Right forelimb (tissue), 1 donor: Measurements from ENCODE around the gene ALOX15.
"Not testable (repeated sequence)": the region's sequence is repeated elsewhere in the genome, so short reads cannot be mapped to it uniquely, and the experiment has no call there.

Experiments used
- DNase-seq: peaks from one replicate; pipeline ENCODE4 v3.0.0-alpha.2; 2018

The ALOX15 gene

DNA sequence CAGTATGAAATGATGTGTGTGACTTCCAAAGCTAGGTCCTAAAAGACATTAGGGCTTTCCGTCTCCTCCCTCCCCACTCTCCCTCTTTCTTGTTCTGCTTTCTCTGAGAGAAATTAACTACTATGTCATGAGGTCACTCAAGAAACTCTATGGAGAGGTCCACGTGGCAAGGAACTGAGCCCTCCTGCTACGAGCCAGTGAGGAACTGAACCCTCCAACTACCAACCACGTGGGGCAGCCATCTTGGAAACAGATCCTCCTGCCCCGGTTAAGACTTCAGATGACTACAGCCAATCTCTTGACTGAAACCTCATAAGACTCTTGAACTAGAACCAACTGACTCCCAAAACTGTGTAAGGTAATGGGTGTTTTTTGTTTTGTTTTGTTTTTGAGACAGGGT lies 4.2 kb upstream of the ALOX15 start:
- DNase-seq = no peak

DNA sequence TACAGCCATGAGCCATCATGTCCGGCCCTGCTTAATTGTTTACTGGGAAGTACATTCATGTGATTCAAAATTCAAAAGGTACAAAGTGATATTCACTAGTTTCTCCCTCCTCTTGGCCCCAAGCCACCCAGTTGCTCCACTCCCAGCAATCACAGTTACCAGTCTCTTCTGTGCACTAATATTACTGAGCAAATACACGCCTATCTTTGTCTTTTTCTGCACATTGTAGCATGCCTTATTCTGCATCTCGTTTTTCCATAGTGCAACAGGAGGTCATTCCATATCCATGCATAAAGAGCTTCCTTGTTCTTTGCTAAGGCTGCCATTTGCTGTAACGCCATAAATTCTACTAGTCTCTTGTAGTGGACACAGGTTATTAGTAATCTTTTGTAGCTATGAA lies 2.2 kb upstream of the ALOX15 start:
- DNase-seq = no peak

DNA sequence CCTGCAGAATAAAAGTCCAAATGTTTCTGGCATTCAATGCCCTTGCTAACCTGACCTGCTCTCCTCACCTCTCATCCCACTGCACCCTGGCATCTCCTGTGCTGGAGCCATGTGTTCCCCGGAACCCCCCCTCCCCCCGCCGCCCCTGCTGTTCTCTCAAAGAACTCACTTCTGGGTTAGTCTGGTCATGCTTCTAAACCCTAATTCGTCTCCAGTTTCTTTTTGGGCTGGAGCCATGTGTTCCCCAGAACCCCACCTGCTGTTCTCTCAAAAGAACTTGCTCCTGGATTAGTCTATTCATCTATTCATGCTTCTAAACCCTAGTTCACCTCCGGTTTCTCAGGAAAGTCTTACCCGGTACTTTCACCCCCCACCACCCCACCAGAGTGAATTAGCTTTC lies 808 bp upstream of the ALOX15 start:
- no peak for DNase-seq

DNA sequence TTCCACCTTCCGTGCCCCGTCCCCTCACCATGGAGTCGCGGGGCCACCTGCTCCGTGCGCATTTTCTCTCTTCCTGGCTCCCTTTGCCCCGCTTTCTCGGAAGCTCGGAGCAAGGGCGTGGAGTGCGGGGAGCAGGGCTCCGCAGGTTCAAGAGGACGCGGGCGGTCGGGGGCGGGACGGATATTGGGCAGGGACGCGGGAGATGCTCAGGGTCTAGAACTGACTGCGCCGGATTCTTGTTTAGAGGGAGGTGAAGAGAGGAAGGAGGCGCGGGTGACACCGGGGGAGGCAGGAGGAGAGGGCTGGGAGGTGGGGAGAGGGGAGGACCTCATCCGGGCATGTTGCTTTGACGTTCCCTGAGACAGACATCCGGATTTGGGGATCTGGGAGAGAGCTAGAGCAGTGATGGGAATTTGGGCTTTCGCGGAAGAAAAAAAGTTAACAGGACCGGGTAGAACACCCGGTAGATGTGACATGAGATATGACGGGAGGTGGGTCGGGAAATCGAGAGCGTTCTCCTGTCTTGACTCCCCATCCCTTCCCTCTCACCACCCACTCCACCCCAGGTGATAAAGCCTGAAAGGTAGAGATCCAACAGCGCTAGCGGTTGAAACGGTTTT lies 799 bp downstream of the ALOX15 start:
- DNase-seq = not testable (repeated sequence)

DNA sequence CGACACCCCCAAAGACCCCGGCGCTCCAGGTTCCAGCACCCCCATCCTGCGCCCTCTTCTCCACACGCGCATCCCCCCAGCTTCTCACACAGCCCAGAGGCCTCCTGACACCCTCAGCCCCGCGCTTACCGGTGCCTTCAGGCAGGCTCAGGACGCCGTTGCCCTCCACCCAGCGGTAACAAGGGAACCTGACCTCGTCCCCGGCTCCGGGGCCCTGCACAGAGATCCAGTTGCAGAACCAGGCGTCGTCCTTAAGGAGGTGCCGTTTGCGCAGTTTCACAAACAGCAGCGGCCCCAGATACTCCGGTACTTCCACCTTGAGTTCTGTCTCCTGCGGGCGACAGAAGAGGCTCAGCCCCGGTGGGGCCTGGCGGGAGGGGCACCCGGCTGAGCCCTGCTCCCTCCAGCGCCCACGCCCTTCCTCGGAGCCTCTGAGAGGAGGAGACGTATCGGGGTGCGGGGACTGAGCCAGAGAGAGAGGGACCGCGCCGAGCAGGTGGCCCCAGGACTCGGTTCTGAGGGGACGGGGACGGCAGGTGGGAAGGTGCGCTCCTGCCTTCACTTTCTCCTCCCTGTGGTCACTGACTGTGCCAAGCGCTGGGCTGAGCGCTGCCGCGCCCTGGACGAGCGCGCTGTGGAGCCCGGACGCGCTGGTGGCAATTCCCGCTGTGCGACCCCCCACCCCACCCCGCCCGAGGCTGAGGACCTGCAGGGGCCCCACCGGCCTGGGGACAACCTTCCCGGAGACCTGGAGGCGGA lies 2.0 kb downstream of the ALOX15 start:
- not testable (repeated sequence) for DNase-seq

DNA sequence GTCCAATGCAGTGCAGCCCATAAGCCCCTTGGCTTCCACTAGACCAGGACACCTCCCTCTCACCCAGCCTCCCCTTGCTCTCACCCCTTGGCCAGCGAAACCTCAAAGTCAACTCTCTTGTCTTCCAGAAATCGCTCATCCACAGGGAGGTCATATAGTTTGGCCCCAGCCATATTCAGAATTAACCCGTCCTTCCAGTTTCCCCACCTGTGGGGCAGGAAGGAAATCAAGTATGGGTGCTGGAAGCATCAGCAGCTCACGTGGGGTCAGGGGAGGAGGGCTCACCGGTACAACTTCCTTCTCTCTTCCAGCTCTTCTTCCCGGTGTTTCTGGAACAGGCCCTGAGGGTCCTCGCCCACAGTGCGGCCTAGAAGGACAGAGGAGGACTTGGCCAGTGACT lies 2.7 kb downstream of the ALOX15 start:
- not testable (repeated sequence) for DNase-seq

DNA sequence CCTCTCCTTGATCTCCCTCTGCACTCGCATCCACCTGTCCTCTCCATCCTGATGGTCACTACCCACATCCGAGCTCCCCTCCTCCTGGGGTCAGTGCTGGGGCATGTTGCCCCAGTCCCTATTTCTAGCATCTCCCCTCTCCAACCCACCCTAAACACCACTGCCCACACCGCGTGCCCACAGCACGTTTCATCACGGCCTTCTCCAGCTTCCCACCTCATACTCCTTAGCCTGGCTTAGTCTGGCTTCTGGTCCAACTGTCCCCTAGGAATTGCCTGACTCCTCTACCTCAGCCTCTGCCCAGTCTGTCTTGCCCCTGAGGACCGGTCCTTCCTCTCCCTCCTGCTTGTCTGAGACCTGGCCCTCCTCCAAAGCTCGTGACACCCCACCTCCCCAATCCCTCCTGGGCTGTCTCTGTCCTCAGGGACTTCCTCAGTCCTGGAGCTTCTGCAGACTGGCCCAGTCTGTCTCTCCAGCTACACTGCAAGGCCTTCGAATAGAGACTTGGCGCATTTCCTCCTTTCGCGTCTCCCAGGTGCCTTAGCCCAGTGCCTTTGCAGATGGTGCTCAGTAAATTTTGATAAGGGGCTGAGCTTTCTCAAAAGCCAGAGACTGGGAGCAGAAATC lies 4.9 kb downstream of the ALOX15 start:
- DNase-seq = no peak

DNA sequence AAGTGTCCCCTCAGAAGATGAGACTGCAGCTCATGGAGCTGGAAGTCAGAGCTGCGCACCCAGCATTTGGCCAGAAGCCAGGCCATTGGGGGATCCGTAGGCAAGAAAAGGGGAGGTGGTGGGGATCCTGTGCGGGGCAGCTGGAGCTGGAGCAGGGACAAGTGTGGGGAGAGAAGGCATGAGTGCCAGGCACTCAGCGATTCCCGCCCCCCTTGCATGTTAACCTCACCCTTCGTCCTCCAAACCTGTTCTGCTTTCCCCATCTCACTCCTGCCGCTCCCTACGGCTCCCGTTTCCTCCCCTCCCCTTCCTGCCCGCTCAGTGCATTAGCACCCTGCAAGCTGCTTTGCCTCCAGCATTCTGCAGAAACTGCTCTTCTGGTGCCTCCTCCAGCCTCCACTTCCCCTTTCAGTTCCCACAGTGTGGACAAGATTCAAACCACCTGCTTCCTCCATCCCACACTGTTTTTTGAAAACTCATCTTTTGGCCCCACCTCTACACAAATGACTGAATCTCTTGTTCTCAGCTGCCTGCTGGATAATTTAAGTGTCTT lies 5.6 kb downstream of the ALOX15 start:
- no peak for DNase-seq

DNA sequence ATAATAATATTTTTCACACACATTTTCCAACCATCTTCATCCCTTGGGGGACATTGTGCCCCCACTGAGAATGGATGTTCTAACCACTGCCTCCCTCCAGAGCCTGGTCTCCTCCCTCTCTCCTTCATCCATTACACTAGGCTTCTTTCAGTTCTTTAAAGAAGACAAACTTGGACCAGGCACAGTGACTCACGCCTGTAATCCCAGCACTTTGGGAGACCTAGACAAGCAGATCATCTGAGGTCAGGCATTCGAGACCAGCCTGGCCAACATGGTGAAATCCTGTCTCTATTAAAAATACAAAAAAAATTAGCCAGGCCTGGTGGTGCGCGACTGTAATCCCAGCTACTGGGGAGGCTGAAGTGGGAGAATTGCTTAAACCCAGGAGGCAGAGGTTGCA lies 6.5 kb downstream of the ALOX15 start:
- DNase-seq = no peak

DNA sequence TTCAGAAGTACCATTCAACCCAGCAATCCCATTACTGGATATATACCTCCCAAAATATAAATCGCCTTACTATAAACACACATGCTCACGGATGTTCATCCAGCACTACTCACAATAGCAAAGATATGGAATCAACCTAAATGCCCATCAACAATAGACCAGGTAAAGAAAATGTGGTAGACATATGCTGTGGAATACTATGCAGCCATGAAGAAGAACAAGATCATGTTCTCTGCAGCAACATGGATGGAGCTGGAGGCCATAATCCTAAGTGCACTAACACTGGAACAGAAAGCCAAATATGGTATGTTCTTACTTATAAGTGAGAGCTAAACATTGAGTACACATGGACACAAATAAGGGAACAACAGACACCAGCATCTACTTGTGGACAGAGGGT lies 7.8 kb downstream of the ALOX15 start:
- no peak for DNase-seq

DNA sequence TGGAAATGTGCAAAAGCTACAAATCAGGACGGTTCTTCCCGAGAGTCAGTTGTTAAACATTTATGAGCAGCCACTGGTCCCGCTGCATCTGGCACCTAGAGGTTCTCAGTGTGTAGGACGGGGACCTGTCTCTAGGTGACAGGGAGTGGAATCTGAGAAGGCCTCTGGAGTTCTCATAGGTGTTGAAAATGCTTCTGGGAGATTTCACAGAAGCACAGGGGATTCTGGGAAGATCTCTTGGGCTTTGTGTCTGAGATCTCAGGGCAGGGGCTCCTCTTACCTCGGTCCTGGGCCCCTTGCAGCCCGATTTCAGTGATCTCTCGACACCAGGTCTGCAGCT lies 8.9 kb downstream of the ALOX15 start:
- no peak for DNase-seq

DNA sequence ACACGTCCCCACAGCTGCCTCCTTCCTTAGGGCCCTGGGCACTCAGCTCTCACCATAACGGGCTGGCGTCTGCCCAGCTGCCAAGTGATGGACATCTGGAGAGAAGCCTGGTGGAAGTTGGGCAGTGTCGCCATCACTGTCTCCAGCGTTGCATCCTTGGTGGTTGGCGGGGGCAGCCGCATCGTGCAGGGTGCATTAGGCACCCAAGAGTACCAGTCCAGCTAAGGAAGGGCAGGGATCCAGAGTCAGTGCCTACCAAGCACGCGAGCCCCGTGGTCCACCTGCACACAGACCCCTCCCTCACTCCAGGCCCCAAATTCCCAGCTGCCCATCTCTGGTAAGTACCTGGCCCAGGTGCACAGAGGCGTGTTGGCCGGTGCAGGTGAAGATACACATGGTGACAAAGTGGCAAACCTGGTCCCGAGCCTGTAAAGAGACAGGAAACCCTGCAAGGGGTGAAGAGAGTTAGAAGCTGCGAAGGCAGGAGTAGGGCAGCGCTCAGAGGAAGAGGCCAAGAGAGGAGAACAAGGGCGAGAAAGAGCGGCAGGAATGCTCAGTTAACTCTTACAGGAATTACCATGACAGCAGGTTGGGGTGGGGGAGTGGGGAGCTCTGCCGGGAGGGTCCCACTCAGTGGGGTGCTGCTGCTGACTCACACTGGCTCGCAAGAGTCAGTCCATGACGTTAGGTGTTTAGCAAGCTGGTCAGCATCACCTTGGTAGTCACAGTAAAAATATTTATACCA lies 9.5 kb downstream of the ALOX15 start:
- no peak for DNase-seq

DNA sequence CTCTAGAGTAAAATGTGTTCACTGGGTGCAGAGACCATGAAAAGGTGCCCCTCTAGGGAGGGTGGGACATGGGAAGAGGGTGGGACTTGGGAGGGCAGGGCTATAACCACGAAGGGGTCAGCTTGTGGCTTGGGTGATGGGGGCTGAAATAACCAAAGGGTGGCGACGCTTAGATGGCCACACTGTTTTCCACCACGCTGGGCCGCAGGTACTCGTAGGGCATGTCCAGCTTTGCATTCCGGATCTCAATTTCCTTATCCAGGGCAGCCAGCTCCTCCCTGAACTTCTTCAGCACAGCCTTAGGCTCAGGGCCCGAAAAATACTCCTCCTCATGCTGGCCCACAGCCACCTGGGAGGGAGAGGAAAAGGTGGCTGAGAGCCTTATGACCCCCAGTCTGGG lies 10.0 kb downstream of the ALOX15 start:
- no peak for DNase-seq

DNA sequence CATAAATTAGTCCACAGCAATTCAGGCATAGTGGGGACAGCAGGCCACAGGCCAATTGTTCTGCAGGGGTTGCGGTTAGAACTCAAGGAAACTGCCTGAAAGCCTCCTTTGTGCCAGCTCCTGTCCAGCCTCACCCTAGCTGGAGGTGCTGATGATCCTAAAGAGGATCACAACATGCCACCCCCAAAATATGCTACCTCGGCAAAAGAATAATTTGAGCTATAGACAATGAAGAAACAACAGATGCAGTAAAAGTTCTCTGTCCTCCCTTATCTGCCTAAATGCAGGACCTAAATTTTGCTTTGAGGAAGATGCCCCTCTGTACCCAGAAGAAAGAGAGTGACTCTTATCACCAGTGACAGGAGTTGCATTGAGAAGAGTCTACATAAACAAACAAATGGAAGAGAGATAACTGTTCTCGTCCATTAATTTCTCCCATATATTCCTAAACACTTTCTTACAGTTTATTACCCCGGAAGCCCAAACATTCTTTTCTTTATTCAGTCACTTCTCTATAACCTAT lies 14.7 kb downstream of the ALOX15 start:
- no peak for DNase-seq

DNA sequence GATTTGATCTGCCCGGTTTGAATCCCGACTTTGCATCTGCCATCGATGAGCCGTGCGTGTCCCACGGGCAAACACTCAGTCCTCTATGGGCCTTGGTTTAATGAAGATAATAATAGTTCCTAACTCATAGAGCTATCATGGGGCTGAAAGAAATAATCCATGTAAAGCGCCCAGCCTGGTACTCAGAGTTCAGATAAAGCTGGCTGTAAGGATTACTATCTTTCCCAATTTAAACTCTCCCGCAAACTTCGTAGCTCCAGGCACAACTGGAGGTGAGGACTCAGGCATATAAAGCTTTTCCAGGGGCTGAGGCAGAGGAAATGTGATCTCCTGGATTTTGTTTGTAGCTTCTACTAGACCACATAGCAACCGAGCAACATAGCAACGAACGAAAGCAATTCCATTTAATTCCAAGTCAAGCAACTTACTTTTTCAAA lies 16.3 kb downstream of the ALOX15 start:
- no peak for DNase-seq

DNA sequence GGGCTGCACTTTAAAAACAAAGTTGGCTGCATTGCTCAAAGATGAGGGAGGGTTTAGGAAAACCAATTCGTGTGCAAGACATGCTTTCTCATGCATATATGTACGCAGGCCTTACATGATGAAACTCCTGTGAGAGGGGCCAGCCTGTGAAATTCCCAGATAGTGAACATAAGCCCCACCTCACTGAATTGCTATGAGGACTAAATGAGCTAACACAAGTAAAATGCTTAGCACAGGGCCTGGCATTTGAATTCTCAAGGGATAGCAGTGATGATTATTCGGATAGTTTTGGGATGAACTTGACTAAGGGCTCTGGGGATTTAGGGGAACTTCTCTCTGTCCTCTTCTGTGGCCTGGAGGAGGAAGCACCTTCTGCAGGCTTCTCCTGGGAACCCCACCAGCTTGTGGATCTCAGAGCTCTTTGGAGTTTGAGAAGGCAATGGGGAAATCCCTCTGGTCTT lies 17.0 kb downstream of the ALOX15 start:
- DNase-seq = not testable (repeated sequence)

DNA sequence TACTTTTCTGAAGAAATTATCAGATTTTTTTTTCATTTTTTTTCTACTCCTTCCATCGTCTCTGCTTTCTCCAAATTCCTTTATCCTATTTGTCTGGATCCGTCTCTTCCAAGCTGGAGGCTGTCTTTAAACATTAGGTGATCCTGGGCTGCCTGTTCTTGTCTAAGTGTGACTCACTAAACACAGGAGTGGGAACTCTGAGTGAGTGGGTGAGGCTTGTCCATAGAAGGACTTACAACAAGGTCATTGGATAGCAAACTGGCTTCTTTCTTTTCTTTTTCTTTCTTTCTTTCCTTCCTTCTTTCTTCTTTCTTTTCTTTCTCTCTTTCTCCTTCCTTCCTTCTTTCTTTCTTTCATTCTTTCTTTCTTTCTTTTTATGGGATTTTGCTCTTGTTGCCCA lies 18.2 kb downstream of the ALOX15 start:
- no peak for DNase-seq

DNA sequence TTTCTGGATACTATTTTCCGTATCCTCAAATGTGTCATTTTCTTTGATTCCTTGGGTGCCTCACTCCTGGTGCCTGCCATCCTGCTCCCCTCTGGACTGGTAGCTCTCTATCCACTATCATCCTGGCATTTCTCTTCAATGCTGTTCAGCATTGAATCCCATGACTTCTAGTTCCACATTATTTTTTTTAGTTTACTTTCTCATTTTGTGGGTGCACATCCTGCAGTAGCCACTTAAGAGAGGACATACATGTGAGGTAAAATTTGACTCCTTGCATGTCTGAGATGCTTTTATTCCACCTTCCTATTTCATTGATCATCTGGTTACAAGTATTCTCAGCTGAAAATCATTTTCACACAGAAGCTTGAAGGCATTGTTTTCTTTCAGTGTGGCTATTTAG lies 19.1 kb downstream of the ALOX15 start:
- DNase-seq = no peak

DNA sequence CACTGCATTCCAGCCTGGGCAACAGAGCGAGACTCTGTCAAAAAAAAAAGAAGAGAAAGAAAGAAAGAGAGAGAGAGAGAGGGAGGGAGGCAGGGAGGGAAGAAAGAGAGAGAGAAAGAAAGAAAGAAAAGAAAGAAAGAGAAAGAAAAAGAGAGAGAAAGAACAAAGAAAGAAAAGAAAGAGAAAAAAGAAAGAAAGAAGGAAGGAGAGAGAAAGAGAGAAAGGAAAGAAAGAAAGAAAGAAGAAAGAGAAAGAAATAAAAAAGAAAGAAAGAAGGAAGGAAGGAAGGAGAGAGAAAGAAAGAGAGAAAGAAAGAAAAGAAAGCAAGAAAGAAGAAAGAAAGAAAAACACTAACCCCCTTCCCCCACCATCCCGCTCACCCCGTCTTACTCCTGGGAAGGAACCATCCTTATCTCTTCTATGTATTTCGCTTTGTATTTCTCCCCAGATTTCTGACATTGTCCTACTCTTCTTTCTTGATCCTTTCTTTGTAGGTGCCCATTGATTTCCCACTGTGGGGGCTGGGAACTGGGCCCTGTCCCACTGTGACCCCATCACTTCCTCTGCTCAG lies 20.9 kb downstream of the ALOX15 start:
- no peak for DNase-seq

DNA sequence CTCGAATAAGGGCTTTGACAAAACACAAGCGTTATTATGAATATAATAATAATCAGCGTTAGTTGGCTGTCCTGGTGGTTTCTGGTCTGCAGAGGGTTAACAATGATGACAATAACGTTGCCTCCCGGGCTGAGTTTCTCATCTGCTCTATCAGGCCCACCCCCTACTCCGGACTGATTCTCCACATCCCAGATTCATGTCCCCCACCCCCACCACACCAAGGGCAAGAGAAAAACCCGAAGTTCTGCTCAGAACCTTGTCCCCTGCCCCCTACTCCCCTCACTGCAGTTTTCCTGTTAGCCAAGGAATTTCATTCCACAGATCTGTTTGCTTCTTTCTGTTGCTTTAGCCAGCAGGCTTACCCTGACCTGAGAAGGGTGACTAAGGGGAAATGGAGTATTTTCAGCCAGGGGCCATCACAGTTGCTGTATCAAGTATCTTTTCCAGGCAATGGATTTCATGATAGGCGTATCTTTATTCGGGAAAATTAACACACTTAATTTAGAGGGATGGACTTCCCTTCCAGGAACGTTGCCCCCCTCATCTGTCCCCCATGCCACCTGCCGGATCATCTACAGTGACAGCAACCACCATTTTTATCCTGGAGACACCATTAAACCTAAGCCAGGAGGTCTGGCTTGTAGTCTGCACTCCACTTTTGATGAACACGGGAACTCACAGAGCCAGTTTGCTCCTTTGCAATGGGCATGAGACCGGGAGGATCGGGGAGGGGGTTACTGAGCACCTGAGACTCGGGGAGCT lies 23.7 kb downstream of the ALOX15 start:
- no peak for DNase-seq

DNA sequence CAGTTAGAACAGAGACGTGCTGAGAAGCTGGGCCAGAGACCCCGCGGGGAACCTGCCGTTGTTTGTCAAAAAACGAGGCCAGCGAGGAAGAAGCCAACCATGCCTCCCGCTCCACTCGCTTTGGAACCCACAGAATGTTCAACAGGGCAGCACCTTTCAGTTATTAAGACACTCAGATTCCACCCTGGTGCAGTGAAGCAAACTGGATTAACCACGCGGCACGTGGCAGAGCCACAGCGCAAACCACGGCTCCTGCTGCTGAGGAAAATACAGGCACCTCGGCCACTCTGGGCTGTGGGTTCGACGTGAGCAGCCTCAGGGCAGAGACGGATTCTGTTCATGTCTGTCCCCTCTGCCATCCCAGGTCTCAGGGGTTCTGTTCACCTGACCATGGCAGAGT lies 24.4 kb downstream of the ALOX15 start:
- no peak for DNase-seq

DNA sequence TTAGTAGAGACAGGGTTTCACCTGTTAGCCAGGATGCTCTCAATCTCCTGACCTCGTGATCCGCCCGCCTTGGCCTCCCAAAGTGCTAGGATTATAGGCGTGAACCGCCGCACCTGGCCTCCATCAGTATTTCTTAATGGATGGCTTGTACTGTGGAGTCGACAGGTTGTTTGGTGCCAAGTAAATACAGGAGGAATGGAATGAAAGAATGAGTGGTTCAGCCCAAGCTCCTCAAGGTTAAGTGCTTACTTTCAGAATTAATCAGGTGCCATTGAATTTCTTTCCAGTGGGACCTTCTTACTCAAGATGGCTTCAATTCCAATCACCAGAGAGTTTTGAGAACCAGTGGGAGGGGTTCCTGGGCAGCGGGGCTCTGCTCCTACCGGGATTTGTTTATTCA lies 25.0 kb downstream of the ALOX15 start:
- DNase-seq = no peak
